ENCODE results near the gene CRTC3.

The CRTC3 gene

GRCh38 chr15:90645873-90646575 is 116.3 kb downstream of the CRTC3 start:
- peak in 1 of 2 donors; percentile 67 for DNase-seq
- intact Hi-C loops (cut with DNase I; ENCODE audit: low total_unique reads) = loop anchor here (5.0 kb wide), 1 partner anchor 46 kb away; no protein-coding TSS in a partner anchor
- H3K4me1 ChIP-seq = peaks cover 0 to 11% (median 7%) of the 10 kb centered on the region in 4 donors
- H3K27me3 ChIP-seq = no peaks in the 10 kb centered on the region
- H3K4me3 ChIP-seq = no peak overlapping the region
- H3K27ac ChIP-seq = peak overlapping the region; percentile 34 to 56
- TF ChIP-seq CTCF (IDR thresholded peaks at IDR 0.05) = no peak
- H3K36me3 ChIP-seq = peaks cover 29 to 48% (median 30%) of the 10 kb centered on the region in 3 donors
- H3K9me3 ChIP-seq = no peaks in the 10 kb centered on the region

DNA sequence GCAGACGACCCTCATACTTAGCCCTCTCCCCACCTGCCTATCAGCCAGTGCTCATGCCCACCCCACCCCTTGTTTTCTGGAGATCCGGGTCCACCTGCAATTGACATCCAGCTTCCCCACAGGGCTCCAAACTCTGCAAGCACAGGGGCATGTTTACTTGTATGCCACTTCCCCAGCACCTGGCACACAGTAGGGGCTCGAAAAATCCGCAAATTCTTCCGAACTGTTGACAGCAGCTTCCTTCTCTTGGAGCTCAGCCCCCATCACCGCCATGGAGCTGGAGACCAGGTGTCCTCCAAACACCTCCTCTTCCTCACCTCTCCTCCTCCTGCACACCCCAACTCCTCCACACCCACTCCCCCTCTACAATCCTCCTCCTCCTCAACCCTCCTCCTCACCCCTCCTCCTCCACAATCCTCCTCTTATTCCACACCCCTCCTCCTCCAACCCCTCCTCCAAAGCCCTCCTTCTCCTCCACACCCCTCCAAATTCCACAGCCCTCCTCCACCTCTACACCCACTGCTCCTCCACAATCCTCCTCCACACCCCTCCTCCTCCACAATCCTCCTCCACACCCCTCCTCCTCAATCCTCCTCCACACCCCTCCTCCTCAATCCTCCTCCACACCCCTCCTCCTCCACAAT is 117.1 kb downstream of the CRTC3 start:
- DNase-seq = peak in 1 of 2 donors; percentile 51
- H3K36me3 ChIP-seq = peaks cover 21 to 40% (median 22%) of the 10 kb centered on the region in 3 donors
- H3K9me3 ChIP-seq = no peaks in the 10 kb centered on the region
- no peaks in the 10 kb centered on the region for H3K27me3 ChIP-seq
- intact Hi-C loops (cut with DNase I; ENCODE audit: low total_unique reads) = loop anchor here (5.0 kb wide), 1 partner anchor 46 kb away; no protein-coding TSS in a partner anchor
- peak overlapping the region; percentile 34 to 56 for H3K27ac ChIP-seq
- H3K4me3 ChIP-seq = no peak overlapping the region
- peaks cover 0 to 11% (median 7%) of the 10 kb centered on the region in 4 donors for H3K4me1 ChIP-seq
- TF ChIP-seq CTCF (IDR thresholded peaks at IDR 0.05) = no peak

DNA sequence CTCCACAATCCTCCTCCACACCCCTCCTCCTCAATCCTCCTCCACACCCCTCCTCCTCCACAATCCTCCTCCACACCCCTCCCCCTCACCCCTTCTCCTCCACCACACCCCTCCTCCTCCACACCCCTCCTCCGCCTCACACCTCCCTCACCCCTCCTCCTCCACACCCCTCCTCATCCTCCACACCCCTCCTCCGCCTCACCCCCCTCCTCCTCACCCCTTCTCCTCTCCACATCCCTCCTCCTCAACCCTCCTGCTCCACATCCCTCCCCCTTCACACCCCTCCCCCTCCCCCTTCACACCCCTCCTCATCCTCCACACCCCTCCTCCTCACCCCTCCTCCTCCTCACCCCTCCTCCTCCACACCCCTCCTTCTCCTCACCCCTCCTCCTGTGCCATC is 117.6 kb downstream of the CRTC3 start:
- Histone ChIP-seq H3K4me1 (peaks cover 0 to 11% (median 7%) of the 10 kb centered on the region in 4 donors), H3K4me3 (no peak overlapping the region), H3K27me3 (no peaks in the 10 kb centered on the region), H3K36me3 (peaks cover 17 to 35% (median 17%) of the 10 kb centered on the region in 3 donors), H3K9me3 (no peaks in the 10 kb centered on the region), H3K27ac (no peak overlapping the region)
- no peak for TF ChIP-seq CTCF (IDR thresholded peaks at IDR 0.05)
- DNase-seq = no peak
- intact Hi-C loops (cut with DNase I; ENCODE audit: low total_unique reads) = loop anchor here (5.0 kb wide), 1 partner anchor 45 kb away; no protein-coding TSS in a partner anchor

- no peaks in the 10 kb centered on the region for H3K27me3 ChIP-seq
- peaks cover 6 to 24% (median 6%) of the 10 kb centered on the region in 3 donors for H3K36me3 ChIP-seq
- TF ChIP-seq CTCF (IDR thresholded peaks at IDR 0.05) = peak; percentile 91 to 93
- intact Hi-C loops (cut with DNase I; ENCODE audit: low total_unique reads) = loop anchor here (2.0 to 5.0 kb wide), 2 partner anchors 44 to 238 kb away; no protein-coding TSS in a partner anchor
- no peak overlapping the region for H3K4me3 ChIP-seq
- no peaks in the 10 kb centered on the region for H3K9me3 ChIP-seq
- peaks cover 0 to 11% (median 7%) of the 10 kb centered on the region in 4 donors for H3K4me1 ChIP-seq
- DNase-seq = peak; percentile 87 to 92
- H3K27ac ChIP-seq = peak overlapping the region in 1 of 2 donors; percentile 22
These were observed 118.7 kb downstream of the CRTC3 start for GRCh38 chr15:90648137-90649070.

Measured in tibial artery (tissue), 4 donors.